Left ventricle myocardium inferior (tissue), 1 donor: Measurements from ENCODE around the gene EXOC7. TPM values are rescaled to one million over a fixed set of nuclear protein-coding genes. Genes with fewer than 3 reads are reported as not detected.

ENCODE experiments used
- DNase-seq: peaks from one replicate; pipeline ENCODE4 v3.0.0-alpha.2; 2020
- H3K27ac ChIP-seq: fragments of 200-600 bp; replicated peaks from 2 replicates; pipeline ENCODE4 v1.8.0; 2021
- H3K27me3 ChIP-seq: fragments of 200-600 bp; 2 replicates; pipeline ENCODE4 v1.8.0; 2021; ENCODE audit warnings: low read depth
- H3K36me3 ChIP-seq: fragments of 200-600 bp; 2 replicates; pipeline ENCODE4 v1.8.0; 2021
- H3K4me1 ChIP-seq: fragments of 200-600 bp; 2 replicates; pipeline ENCODE4 v1.8.0; 2021
- H3K4me3 ChIP-seq: fragments of 200-600 bp; 2 replicates; pipeline ENCODE4 v1.8.0; 2021; ENCODE audit warnings: mild to moderate bottlenecking, moderate library complexity
- H3K9me3 ChIP-seq: fragments of 200-600 bp; replicated peaks from 2 replicates; pipeline ENCODE4 v1.8.0; 2021
- CTCF ChIP-seq: fragments of 200-600 bp; IDR thresholded peaks from 2 replicates; pipeline ENCODE4 v1.8.0; 2021; ENCODE audit warnings: antibody characterized with exemption, mild to moderate bottlenecking, borderline replicate concordance
- intact Hi-C: fragments of 100-400 bp; cut with micrococcal nuclease; formaldehyde crosslinking; loops from one replicate; pipeline ENCODE4 v1.11.0; 2022
- total RNA-seq: library from RNA; stranded (reverse); fragmentation: NEBNext Ultra II Directional; extraction: Animal tissue kit (Norgen Biotek cat#: 25700); gene quantifications from one replicate; pipeline ENCODE4 v1.2.1, GENCODE V29; 2021
- donor health status: DM: no; HTN: yes; CAD: no; lungs with severe emphysema.

EXOC7 gene
- total RNA-seq, 1 donor from 2014 or later, result 81.1 TPM

- no peak overlapping the region for H3K27ac ChIP-seq
- no peak overlapping the region for H3K4me3 ChIP-seq
- peaks cover 90% of the 10 kb centered on the region for H3K27me3 ChIP-seq
- DNase-seq, result no peak
- H3K9me3 ChIP-seq, result no peaks in the 10 kb centered on the region
- no peaks in the 10 kb centered on the region for H3K36me3 ChIP-seq
- peaks cover 50% of the 10 kb centered on the region for H3K4me1 ChIP-seq
- intact Hi-C loops, result no loop called here
- no peak for TF ChIP-seq CTCF
These were observed 33.4 kb upstream of the EXOC7 start for GRCh38 chr17:76137001-76137350.

GRCh38 chr17:76136276-76137000 lies 32.9 kb upstream of the EXOC7 start:
- peaks cover 45% of the 10 kb centered on the region for H3K4me1 ChIP-seq
- no peaks in the 10 kb centered on the region for H3K36me3 ChIP-seq
- intact Hi-C loops, result no loop called here
- DNase-seq, result no peak
- peaks cover 96% of the 10 kb centered on the region for H3K27me3 ChIP-seq
- H3K27ac ChIP-seq, result no peak overlapping the region
- H3K9me3 ChIP-seq, result no peaks in the 10 kb centered on the region
- no peak for TF ChIP-seq CTCF
- no peak overlapping the region for H3K4me3 ChIP-seq

GRCh38 chr17:76135810-76136188 lies 32.2 kb upstream of the EXOC7 start:
- no peak for DNase-seq
- Histone ChIP-seq H3K27me3 (peaks cover 100% of the 10 kb centered on the region), H3K4me1 (peaks cover 38% of the 10 kb centered on the region), H3K27ac (no peak overlapping the region), H3K36me3 (no peaks in the 10 kb centered on the region), H3K4me3 (no peak overlapping the region), H3K9me3 (no peaks in the 10 kb centered on the region)
- no peak for TF ChIP-seq CTCF
- intact Hi-C loops, result no loop called here

- intact Hi-C loops, result no loop called here
- peaks cover 100% of the 10 kb centered on the region for H3K27me3 ChIP-seq
These were observed 31.6 kb upstream of the EXOC7 start for GRCh38 chr17:76134911-76135809.

More at GRCh38 chr17:76134911-76135809, 31.6 kb upstream of the EXOC7 start:
- H3K27ac ChIP-seq, result no peak overlapping the region
- DNase-seq, result no peak
- no peak for TF ChIP-seq CTCF
- no peaks in the 10 kb centered on the region for H3K36me3 ChIP-seq
- no peak overlapping the region for H3K4me3 ChIP-seq
- H3K4me1 ChIP-seq, result peaks cover 32% of the 10 kb centered on the region
- H3K9me3 ChIP-seq, result no peaks in the 10 kb centered on the region
